Lung (tissue), 16 donors: Measurements from ENCODE around the gene PLD6. TPM values are rescaled to one million over a fixed set of nuclear protein-coding genes. Genes with fewer than 3 reads are reported as not detected.
"Not testable (repeated sequence)": the region's sequence is repeated elsewhere in the genome, so short reads cannot be mapped to it uniquely, and the experiment has no call there.

ENCODE experiments used
- ATAC-seq: fragments of 200-7000 bp; cut with Tn5 transposase; one replicate; pipeline ENCODE4 v1.9.1; 2020; ENCODE audit warnings: moderate number of reproducible peaks; ENCODE audit not compliant: insufficient read depth, low FRiP score
- DNase-seq, 3 donors: peaks; one replicate each; pipeline ENCODE4 v3.0.0-alpha.2; 2013 to 2017
- H3K27ac ChIP-seq, 2 donors: one replicate each; pipeline ENCODE4 v1.5.1; 2013; ENCODE audit warnings: mild to moderate bottlenecking in 2 of 2, moderate library complexity in 2 of 2, control low read depth in 1 of 2, inconsistent platforms in 1 of 2, low read depth in 1 of 2, low read length in 1 of 2
- H3K27me3 ChIP-seq, 3 donors: one replicate each; pipeline ENCODE4 v1.5.1; 2013; ENCODE audit warnings: low read length in 2 of 3; ENCODE audit not compliant: control insufficient read depth in 3 of 3, insufficient read depth in 3 of 3
- H3K36me3 ChIP-seq, 4 donors: one replicate each; pipeline ENCODE4 v1.5.1; 2013; ENCODE audit warnings: low read length in 4 of 4, mild to moderate bottlenecking in 1 of 4, moderate library complexity in 1 of 4; ENCODE audit not compliant: control insufficient read depth in 4 of 4, insufficient read depth in 4 of 4
- H3K4me1 ChIP-seq, 5 donors: one replicate each; pipeline ENCODE4 v1.5.1; 2013; ENCODE audit warnings: low read length in 5 of 5, mild to moderate bottlenecking in 2 of 5, moderate library complexity in 1 of 5; ENCODE audit not compliant: control insufficient read depth in 5 of 5, insufficient read depth in 5 of 5
- H3K4me3 ChIP-seq: one replicate; pipeline ENCODE4 v1.5.1; 2013; ENCODE audit warnings: mild to moderate bottlenecking, control low read depth, moderate library complexity
- H3K9ac ChIP-seq, 2 donors: one replicate each; pipeline ENCODE4 v1.5.1; 2013; ENCODE audit warnings: low read length in 2 of 2, control low read depth in 1 of 2; ENCODE audit not compliant: insufficient read depth in 1 of 2
- H3K9me3 ChIP-seq, 4 donors: one replicate each; pipeline ENCODE4 v1.5.1; 2013; ENCODE audit warnings: low read length in 3 of 4, mild to moderate bottlenecking in 1 of 4, moderate library complexity in 1 of 4; ENCODE audit not compliant: control insufficient read depth in 4 of 4, insufficient read depth in 3 of 4
- CTCF ChIP-seq: IDR thresholded peaks from 2 replicates; pipeline ENCODE4 v1.5.1; 2012; ENCODE audit warnings: mild to moderate bottlenecking; ENCODE audit errors: control extremely low read depth, extremely low read depth
- WGBS, 2 donors: extraction: QIAGEN DNeasy Blood & Tissue Kit; methylation state at CpG; one replicate each; pipeline ENCODE4 v1.1.7; 2013; 5-methylcytosine and 5-hydroxymethylcytosine counted together
- long read RNA-seq, 5 donors: transcript quantifications; one replicate each; lab custom pipeline, GENCODE V29; 2026
- polyA plus RNA-seq, 2 donors: library from polyadenylated mRNA; stranded (reverse); fragments of 200-250 nt; gene quantifications; one replicate each; pipeline ENCODE4 v1.2.1, GENCODE V29; 2013
- total RNA-seq, 2 donors: library from RNA; depleted of rRNA in 1 of 2; stranded (reverse); fragments of >200 nt in 1 of 2; gene quantifications; one replicate each; pipeline ENCODE4 v1.2.1, GENCODE V29; 2014 to 2021
- donor health status: control.
- donor health status: control.
- donor health status: Bipolar disorder and iron deficiency.
- donor health status: healthy.
- donor health status: DM: yes; HTN: yes; CAD: no.

Gene PLD6
- total RNA-seq = 1 to 10 TPM; 6.2 to 7.7 TPM
- polyA plus RNA-seq = 1 to 10 TPM; 3.2 to 4.2 TPM
- long read RNA-seq, donor 1, partial matches to known transcripts = 0 of 1 reads
- long read RNA-seq, donor 1, other reads (novel, unspliced or antisense) = 0 of 1 reads
- long read RNA-seq, donor 2, partial matches to known transcripts = 0 of 1 reads
- long read RNA-seq, donor 2, other reads (novel, unspliced or antisense) = 0 of 1 reads
- long read RNA-seq, donor 3 = 0 reads
- long read RNA-seq, donor 4, partial matches to known transcripts = 0 of 1 reads
- long read RNA-seq, donor 4, other reads (novel, unspliced or antisense) = 0 of 1 reads
- long read RNA-seq, donor 5 = 0 reads

- Histone ChIP-seq H3K27ac (peak within 1 kb of the TSS; percentile 64 to 90), H3K4me3 (peak within 1 kb of the TSS; percentile 54), H3K9me3 (peaks cover 0 to 2% (median 0%) of the 10 kb centered on the region in 4 donors), H3K36me3 (peaks cover 0 to 11% (median 1%) of the 10 kb centered on the region in 4 donors), H3K4me1 (peaks cover 0 to 28% (median 17%) of the 10 kb centered on the region in 5 donors), H3K27me3 (no peaks in the 10 kb centered on the region), H3K9ac (peak within 1 kb of the TSS in 1 of 2 donors; percentile 49)
- DNase-seq (peak; percentile 42 to 75 (median 52)), ATAC-seq (peak; percentile 70)
- TF ChIP-seq CTCF = no peak
- WGBS, 2 donors = 17 to 38% methylated on average over 44 to 78 of the region's 78 CpGs
Measured at GRCh38 chr17:17206124-17206912, at the start of gene PLD6. TSS of gene PLD6 (minus strand) at chr17:17206333. CDS start at chr17:17206286, 47 bp downstream.

GRCh38 chr17:17255689-17256088, 49.6 kb upstream of the PLD6 start:
- not testable (repeated sequence) for H3K27ac ChIP-seq, ATAC-seq, H3K4me1 ChIP-seq, H3K9ac ChIP-seq, H3K4me3 ChIP-seq, H3K9me3 ChIP-seq, H3K27me3 ChIP-seq, DNase-seq
- 89 to 95% methylated on average over 11 of the region's 11 CpGs for WGBS, 2 donors
- H3K36me3 ChIP-seq = peaks cover 37 to 51% (median 46%) of the 10 kb centered on the region in 4 donors

GRCh38 chr17:17254036-17254435, 47.9 kb upstream of the PLD6 start:
- Histone ChIP-seq H3K9ac (no peak overlapping the region), H3K27ac (no peak overlapping the region), H3K9me3 (no peaks in the 10 kb centered on the region), H3K27me3 (no peaks in the 10 kb centered on the region), H3K4me1 (no peaks in the 10 kb centered on the region), H3K36me3 (peaks cover 28 to 42% (median 38%) of the 10 kb centered on the region in 4 donors), H3K4me3 (no peak overlapping the region)
- WGBS, 2 donors = 61 to 81% methylated on average over 3 of the region's 3 CpGs
- DNase-seq (no peak), ATAC-seq (no peak)
- TF ChIP-seq CTCF = no peak

- ATAC-seq (no peak), DNase-seq (no peak)
- TF ChIP-seq CTCF = no peak
- Histone ChIP-seq H3K36me3 (peaks cover 27 to 43% (median 37%) of the 10 kb centered on the region in 4 donors), H3K4me3 (no peak overlapping the region), H3K9ac (no peak overlapping the region), H3K27ac (no peak overlapping the region), H3K9me3 (no peaks in the 10 kb centered on the region), H3K27me3 (no peaks in the 10 kb centered on the region), H3K4me1 (no peaks in the 10 kb centered on the region)
- WGBS, 2 donors = 88 to 91% methylated on average over 3 of the region's 3 CpGs
Measured at GRCh38 chr17:17253406-17253805, 47.3 kb upstream of the PLD6 start.
